OCI-LY3 (cell line): ENCODE results near the gene MRPS18B.

ENCODE experiments used
- CTCF ChIP-seq: fragments of 200-600, 300-600 bp; sonication (generic); IDR thresholded peaks from 2 replicates; pipeline ENCODE4 v1.5.1; 2014; ENCODE audit warnings: antibody characterized with exemption, low read length, low read depth
- EZH2phosphoT487 ChIP-seq: fragments of 200-600 bp; shearing (Covaris generic); IDR thresholded peaks from 2 replicates; pipeline ENCODE4 v1.6.1; 2018; ENCODE audit warnings: antibody characterized with exemption, mixed run types, low read depth

GRCh38 chr6:30603961-30604360 is 13.7 kb upstream of the MRPS18B start:
- TF ChIP-seq CTCF, result no peak
- no peak for TF ChIP-seq EZH2phosphoT487
